COR-L47 (cell line): ENCODE measurements around the gene MYCT1.

Experiments used
- DNase-seq: peaks from one replicate; lab custom pipeline; 2025; lab: John Stamatoyannopoulos, UW

MYCT1 gene

DNA sequence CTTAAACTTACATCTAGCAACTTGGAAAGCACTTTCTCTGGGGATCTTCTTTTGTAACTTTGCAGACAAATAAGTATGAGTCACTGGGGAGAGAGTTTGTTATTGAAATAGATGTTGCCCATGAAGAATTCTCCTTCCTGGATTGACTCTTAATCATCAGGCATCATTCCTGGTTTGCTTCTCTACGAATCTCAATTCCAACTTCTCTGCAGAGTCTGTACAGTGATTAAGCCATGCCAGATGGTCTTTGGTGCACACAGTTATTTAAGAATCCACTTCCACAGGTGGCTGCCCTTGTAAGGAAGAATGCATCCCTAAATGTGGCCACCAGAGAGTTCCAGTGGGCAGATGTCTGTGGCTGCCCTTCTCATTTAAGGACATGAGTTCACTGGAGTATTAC, 25.7 kb downstream of the MYCT1 start:
- no peak for DNase-seq

DNA sequence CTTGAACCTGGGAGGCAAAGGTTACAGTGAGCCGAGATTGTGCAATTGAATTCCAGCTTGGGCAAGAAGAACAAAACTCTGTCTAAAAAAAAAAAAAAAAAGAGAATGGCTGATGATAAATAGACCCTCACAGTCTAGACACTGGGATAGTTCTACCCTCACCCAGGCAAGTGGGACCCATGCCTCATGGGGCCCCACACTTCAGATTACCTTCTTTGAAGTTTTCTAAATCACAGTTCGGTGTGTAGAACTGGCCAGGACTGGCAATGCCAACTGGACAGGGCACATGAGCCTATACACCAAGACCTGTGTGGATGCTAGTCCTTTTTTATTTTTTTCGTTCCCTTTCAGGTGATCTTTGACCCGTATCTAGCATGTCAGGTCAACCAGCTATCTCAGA, 28.6 kb downstream of the MYCT1 start:
- no peak for DNase-seq

DNA sequence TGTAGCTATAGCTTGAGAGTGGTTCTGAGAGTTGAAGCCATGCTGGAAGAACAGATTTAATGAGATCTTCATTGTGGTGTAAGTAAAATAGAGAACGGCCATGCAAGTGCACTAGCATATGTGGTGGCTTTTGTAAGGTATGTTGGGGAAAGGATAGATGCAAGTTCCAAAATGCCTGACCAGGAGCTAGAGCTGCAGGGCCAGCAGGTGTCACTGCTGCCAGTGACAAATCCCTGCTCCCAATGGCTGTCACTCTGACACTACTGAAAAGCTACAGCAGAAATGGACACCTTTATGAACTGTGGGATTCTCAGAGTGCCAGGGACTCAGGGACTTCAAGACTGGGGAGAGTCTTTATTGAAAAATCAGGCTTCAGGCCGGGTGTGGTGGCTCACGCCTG, 29.8 kb downstream of the MYCT1 start:
- DNase-seq = no peak

DNA sequence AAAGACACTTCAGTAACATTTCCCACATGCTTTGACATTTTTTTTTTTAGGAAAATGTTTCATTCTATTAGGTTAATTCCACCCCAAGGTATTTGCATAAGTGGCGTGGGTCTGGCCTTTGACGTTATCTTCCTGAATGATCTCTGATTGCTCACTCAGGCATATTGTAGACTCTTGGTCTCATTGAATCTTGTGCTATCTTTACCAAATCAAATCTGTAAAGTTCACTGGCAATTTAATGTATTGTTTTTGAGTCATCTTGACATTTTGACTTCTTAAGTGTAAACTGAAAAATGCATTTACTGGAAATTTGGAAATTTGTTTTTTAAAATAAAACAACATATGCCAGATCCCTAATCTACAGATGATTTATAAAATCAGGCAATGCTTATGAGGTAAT, 36.9 kb downstream of the MYCT1 start:
- DNase-seq = no peak

DNA sequence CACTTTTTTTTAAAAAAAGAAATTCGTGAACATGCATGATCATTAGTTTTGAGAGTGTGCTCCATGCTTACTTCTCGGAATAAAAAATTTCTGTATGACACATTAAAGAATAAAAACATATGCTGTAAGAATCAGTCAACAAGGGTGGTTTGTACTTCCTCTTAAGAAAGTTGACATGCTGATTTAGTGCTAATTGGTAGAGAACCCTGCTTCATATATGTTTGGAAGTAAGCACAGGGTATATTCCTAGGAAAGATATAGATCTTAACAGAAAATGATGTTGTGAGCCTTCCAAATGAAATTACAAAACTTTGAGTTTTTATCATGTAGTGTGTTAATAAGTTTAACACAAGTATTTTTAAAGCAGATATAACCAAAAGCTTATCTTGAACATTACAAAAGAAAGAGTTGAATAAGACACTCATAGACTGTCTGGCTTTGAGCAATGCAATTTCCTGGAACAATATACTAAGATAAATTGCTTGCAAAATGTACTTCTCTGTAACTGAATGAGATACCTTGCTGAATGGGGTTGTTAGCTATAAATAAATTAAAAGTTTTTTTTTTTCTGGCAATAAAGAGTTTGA, 39.1 kb downstream of the MYCT1 start:
- DNase-seq = no peak

DNA sequence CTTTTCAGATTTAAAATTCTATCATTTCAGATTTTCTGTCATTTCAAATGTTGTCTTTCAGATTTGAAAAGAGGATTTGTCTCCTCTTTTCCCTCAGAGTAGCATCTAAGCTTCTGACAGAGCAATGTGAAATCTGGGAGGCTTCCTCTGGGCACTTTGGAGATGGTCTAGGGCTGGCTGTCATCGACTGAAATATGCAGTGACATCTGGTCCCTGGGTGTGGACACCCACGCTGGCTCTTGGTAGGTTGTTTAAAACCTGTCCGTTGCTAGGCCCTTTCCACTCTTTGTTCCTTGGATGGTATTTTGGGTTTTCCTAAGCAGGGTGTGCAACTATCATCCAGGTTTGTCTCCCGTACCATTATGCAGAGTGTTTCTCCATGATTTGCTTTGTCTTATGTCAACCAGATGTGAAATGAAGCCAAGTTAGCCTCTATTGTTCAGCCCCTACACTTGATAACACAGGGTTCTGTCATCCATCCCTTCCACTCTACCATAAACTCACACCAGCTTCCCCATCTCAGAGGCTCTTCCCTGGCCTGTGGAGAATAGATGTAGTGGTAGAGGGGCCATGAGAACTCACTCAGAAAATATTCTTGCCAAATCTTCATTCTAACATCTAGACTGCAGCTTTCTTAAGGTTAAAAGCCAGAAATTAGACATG, 47.9 kb downstream of the MYCT1 start:
- no peak for DNase-seq

DNA sequence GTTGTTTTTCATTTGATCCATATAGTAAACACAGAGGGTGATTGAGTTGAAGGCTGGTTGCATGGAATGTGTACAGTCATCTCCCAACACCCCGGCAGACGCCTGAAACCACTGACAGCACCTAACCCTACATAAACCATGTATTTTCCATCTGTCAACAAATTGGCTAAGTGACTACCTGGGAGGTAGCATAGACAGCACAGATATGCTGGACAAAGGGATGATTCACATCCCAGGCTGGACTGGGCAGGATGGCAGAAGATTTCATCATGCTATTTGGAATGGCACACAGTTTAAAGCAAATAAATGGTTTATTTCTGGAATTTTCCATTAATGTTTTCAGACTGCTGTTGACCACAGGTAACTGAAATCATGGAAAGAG, 48.5 kb downstream of the MYCT1 start:
- DNase-seq = no peak

DNA sequence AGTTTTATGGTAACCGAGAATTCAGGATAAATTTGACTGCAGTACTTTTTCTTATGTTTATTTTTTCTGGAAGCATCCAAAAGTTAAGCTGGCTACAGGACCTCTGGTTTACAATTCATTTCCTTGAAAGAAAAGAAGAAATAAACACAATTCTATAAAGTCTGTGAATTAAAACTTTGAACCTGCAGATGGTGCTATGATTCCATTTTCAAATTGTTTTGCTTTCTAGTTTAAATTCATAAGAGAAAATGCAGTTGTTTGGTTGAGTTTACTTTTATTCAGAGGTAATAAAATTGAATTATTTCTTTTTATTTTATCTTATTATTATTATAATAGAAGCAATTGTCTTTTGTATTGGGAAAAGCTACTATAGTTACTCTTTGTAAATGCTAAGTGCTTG, 51.1 kb downstream of the MYCT1 start:
- DNase-seq = no peak

DNA sequence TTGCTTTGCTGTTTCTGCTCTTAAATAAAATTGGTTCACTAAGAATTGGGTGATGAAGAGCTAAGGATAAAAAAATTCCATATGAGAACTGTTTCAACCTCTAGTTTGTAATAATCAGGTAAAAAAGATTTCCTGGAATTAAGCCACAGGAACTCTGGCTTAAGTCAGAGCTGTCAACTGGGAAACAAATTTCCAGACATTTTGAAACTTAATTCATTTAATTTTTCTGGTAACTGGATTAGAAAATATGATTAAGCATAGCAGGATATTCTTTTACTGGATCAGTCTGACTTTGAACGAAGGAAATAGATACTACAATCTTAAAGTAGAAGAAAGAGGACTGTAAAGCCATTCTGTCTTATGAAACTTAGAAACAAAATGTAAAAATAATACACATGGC, 51.6 kb downstream of the MYCT1 start:
- no peak for DNase-seq

DNA sequence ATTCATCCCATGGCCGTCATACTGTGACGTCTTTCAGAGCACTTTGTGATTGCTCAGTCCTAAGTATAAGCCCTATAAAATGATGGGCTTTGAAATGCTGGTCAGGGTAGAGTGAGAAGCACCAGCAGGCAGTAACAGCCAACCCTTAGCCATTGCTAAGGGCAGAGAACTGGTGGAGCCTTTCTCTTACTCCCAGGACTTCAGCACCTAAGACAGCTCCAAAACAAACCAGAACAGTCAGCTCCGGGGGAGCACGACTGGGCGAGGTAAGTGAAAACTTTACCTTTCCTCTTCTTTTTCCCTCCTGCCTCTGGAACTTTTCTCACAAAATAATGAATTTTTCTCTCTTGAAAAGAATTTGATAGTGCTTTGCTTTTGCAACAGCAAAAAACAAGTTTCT, 53.0 kb downstream of the MYCT1 start, which contains the start of gene VIP:
Gene VIP, plus strand, starts transcription at position 104 of the 400 bp plus-strand sequence. CDS start 1,381 bp downstream, outside the sequence.
- DNase-seq = no peak

DNA sequence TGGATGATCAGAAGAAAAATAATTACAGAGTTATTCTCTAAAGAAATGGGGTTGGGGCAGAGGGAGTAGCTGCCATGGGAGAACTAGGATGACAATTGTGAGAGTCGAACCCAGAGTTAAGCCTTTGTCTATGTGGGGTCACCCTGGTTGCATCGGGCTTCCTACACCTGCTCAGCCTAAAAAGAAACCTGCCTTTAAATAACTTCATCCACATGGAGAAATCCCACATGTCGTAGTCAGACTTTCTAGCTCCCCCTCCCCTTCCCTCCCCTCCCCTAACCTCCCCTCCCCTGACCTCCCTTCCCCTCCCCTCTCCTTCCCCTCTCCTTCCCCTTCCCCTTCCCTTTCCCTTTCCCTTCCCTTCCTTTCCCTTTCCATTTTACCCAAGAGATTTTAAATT, 67.6 kb downstream of the MYCT1 start:
- no peak for DNase-seq

DNA sequence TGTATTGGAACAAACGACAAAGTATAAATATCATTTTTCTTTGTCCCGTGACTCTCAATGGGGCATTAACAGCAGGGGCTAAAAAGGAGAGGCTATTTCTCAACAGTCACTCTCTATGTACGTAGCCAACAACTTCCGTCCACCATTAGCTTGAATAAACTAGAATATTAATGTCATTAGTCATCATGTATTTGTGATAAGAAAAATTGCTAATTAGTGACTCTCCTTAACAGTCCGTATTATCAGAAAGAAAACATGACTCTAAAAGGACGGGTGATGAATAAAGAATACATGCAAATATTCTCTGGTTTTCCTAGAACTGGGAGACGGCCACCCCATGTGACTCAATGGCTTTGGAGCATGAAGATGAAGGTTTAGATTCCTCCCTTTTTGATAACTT, 71.5 kb downstream of the MYCT1 start:
- no peak for DNase-seq

DNA sequence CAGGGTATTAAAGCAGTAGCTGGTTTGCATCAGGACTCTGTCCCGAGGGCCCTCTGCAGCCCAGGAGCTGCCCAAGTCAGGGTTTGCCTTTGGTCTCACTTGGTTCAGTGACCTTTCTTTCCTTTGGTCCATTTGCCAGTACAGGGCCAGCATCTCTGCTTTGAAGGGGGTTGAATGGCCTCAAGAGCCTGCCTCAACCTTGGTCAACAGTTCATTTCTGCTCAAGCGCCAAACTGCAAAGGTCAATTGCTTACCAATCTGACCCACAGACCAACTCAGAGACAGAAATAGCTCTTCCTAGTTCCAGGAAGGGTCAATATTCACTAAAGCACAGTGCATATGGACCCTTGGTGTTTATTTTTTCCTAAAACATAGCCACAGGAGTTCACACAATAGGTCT, 72.3 kb downstream of the MYCT1 start:
- no peak for DNase-seq

DNA sequence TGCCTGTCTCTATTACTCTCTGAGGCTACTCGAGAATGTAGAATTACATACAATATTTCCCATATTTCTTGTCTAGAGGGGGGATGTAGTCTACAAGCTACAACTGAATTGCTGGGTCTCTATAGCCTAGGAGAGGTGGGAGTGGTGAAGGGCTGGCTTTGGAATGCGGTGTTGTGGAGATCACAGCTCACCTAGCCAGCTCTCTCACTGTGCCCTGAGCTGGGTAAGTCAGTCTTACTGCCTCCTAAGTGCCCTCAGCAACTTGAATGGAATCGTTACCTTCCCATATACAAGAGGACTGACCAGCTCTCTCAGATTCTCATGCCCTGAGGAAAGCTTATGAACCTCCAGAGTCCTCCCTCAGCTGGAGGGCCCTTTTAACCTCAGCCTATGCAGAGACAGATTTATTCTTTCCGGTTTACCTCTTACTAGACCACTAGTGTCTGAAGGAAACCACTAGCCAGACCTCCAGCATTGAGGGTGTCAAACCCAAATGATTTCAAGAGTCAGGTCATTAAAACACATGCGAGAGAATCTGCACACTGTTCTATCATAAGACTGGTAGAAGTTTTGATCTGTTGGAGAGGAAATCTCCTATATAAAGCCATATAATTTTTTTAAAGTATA, 73.5 kb downstream of the MYCT1 start:
- no peak for DNase-seq
